Small intestine (tissue), 7 donors: Measurements from ENCODE around the gene MAN2A2. TPM values are rescaled to one million over a fixed set of nuclear protein-coding genes. Genes with fewer than 3 reads are reported as not detected.
A peak's percentile ranks its signal among the peaks of the same experiment; 100 is the strongest.

ENCODE experiments used
- DNase-seq, 2 donors: peaks; one replicate each; pipeline versions ENCODE4 v3.0.0 to v3.0.0-alpha.2; 2013
- FAIRE-seq: peaks from 2 replicates; lab custom pipeline; 2012; peaks lifted over from hg19 to GRCh38; lab: Jason Lieb, UNC
- H3K27ac ChIP-seq, 3 donors: one replicate each; pipeline ENCODE4 v1.5.1; 2013; ENCODE audit warnings: low read length in 2 of 3, mild to moderate bottlenecking in 2 of 3, control low read depth in 1 of 3, inconsistent platforms in 1 of 3, low read depth in 1 of 3, moderate library complexity in 1 of 3
- H3K27me3 ChIP-seq, 3 donors: one replicate each; pipeline ENCODE4 v1.6.1; 2013; ENCODE audit warnings: low read length in 3 of 3, inconsistent platforms in 1 of 3; ENCODE audit not compliant: control insufficient read depth in 3 of 3, insufficient read depth in 3 of 3
- H3K36me3 ChIP-seq, 3 donors: one replicate each; pipeline ENCODE4 v1.6.1; 2013; ENCODE audit warnings: low read length in 3 of 3, inconsistent platforms in 1 of 3, low read depth in 1 of 3, mild to moderate bottlenecking in 1 of 3, moderate library complexity in 1 of 3; ENCODE audit not compliant: control insufficient read depth in 3 of 3, insufficient read depth in 2 of 3
- H3K4me1 ChIP-seq, 3 donors: one replicate each; pipeline ENCODE4 v1.6.1; 2013; ENCODE audit warnings: low read length in 2 of 3, inconsistent platforms in 1 of 3, low read depth in 1 of 3, mild to moderate bottlenecking in 1 of 3, moderate library complexity in 1 of 3; ENCODE audit not compliant: control insufficient read depth in 3 of 3, insufficient read depth in 2 of 3
- H3K4me3 ChIP-seq, 3 donors: one replicate each; pipeline ENCODE4 v1.5.1; 2013; ENCODE audit warnings: low read length in 3 of 3, control low read depth in 1 of 3, inconsistent platforms in 1 of 3, low read depth in 1 of 3, mild to moderate bottlenecking in 1 of 3, moderate library complexity in 1 of 3
- H3K9me3 ChIP-seq, 2 donors: one replicate each; pipeline ENCODE4 v1.6.1; 2013; ENCODE audit warnings: low read depth in 1 of 2, low read length in 1 of 2; ENCODE audit not compliant: control insufficient read depth in 2 of 2, insufficient read depth in 1 of 2
- WGBS, 3 donors: extraction: QIAGEN DNeasy Blood & Tissue Kit; methylation state at CpG; one replicate each; pipeline ENCODE4 v1.1.7; 2013; 5-methylcytosine and 5-hydroxymethylcytosine counted together
- polyA plus RNA-seq, 4 donors: library from polyadenylated mRNA; stranded (reverse) in 3 of 4; unstranded in 1 of 4; fragments of 200-250 nt in 3 of 4; fragments of 120-200 nt in 1 of 4; gene quantifications; one replicate each; pipeline versions ENCODE4 v1.2.1 to v1.2.3, GENCODE V29; 2013
- donor health status: healthy with polysubstance abuse.
- donor health status: control.
- donor health status: control.
- donor health status: Bipolar disorder and iron deficiency.
- donor health status: healthy.

MAN2A2 gene
- polyA plus RNA-seq, 4 donors = 15.1 to 35.1 (median 22.7) TPM

DNA sequence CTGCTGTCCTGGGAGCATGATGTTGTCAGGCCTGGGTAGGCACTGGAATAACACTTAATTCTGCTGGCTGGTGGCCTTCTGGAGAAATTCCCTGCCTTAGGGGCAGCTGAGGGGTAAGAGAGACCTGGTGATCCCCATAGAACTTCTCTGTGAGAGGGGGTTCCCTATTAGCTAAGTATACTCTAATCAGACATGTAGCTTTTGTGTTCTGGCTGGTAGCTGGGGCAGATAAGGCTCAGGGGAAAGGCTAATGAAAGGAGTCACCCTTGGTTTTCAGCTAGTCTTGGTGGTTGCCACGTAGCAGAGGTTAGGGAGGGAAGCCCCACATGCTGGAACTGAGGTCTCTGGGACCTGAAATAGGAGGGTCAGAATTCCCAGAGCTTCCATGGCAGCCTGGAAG is 30.2 kb downstream of the MAN2A2 start:
- no peaks in the 10 kb centered on the region for H3K9me3 ChIP-seq
- no peak overlapping the region for H3K4me3 ChIP-seq
- 62 to 76% (median 76%) methylated on average over 1 of the region's 1 CpG for WGBS, 3 donors
- no peak for FAIRE-seq
- no peak for DNase-seq
- no peaks in the 10 kb centered on the region for H3K27me3 ChIP-seq
- peaks cover 6 to 32% (median 15%) of the 10 kb centered on the region in 3 donors for H3K4me1 ChIP-seq
- peaks cover 0 to 11% (median 0%) of the 10 kb centered on the region in 3 donors for H3K36me3 ChIP-seq
- H3K27ac ChIP-seq = no peak overlapping the region

- peak overlapping the region; percentile 74 to 90 (median 80) for H3K27ac ChIP-seq
- peaks cover 6 to 32% (median 15%) of the 10 kb centered on the region in 3 donors for H3K4me1 ChIP-seq
- FAIRE-seq = no peak
- H3K36me3 ChIP-seq = peaks cover 0 to 18% (median 0%) of the 10 kb centered on the region in 3 donors
- peak overlapping the region; percentile 41 to 81 (median 78) for H3K4me3 ChIP-seq
- H3K9me3 ChIP-seq = no peaks in the 10 kb centered on the region
- DNase-seq = peak; percentile 89 to 93
- no peaks in the 10 kb centered on the region for H3K27me3 ChIP-seq
- 0 to 3% (median 2%) methylated on average over 19 of the region's 19 CpGs for WGBS, 3 donors
Observed at GRCh38 chr15:90934256-90934948, 31.3 kb downstream of the MAN2A2 start.

DNA sequence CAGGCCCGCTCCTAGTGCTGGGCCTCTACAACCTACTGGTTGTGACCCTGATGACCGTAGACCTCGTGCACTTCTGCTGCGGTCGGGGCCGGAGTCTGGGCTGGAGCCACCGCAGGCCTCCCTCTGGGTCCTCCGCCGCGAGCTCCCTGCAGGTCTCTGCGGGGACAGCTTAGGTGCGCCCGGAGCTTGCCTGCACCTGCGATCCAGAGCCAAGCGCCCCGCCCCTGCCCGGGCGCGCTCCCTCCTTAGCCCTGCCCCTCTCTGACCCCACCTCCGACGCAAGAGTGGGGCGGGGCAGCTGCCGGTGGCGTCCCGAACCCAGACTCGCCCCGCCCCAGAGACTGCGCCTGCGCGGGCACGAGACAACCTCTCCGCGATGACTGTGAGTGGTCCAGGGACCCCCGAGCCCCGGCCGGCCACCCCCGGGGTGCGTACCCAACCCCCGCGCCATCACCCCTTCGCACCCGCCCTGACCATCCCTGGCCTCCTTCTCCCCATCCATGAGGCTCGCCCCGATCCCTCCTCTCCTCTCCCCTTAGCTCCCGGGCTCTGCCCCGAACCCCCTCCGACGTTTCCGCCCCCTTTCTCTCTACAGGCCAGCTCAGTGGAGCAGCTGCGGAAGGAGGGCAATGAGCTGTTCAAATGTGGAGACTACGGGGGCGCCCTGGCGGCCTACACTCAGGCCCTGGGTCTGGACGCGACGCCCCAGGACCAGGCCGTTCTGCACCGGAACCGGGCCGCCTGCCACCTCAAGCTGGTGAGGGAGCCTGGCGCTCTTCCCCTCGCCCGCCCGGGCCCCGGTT is 32.0 kb downstream of the MAN2A2 start, which contains the start of gene UNC45A:
UNC45A (plus strand) TSS at position 337 of the 803 bp plus-strand sequence; CDS start at position 377, 40 bp downstream.
- whole genome bisulfite sequencing, 3 donors = 0 to 1% (median 0%) methylated on average over 41 to 65 of the region's 65 CpGs
- H3K27ac ChIP-seq = peak within 1 kb of the TSS; percentile 74 to 90 (median 80)

DNA sequence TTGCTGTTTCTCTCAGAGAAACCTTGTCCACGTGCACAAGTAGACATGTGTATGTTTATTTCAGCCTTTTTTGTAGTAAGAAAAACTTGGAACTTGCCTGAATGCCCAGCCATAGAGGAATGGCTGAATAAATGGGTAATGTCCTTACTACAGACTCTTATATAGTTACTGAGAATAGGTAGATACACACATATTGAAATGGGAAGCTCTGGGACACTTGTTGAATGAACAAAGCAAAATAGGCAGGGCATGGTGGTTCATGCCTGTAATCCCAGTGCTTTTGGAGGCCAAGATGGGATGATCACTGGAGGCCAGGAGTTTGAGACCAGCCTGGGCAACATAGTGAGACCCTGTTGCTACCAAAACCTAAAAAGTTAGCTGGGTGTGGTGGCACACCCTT is 33.7 kb downstream of the MAN2A2 start:
- DNase-seq = no peak
- WGBS, 3 donors = 78 to 81% (median 81%) methylated on average over 1 of the region's 1 CpG
- no peak for FAIRE-seq
- peaks cover 6 to 19% (median 8%) of the 10 kb centered on the region in 3 donors for H3K4me1 ChIP-seq
- H3K27me3 ChIP-seq = no peaks in the 10 kb centered on the region
- H3K9me3 ChIP-seq = no peaks in the 10 kb centered on the region
- no peak overlapping the region for H3K4me3 ChIP-seq
- no peak overlapping the region for H3K27ac ChIP-seq
- peaks cover 7 to 41% (median 9%) of the 10 kb centered on the region in 3 donors for H3K36me3 ChIP-seq

More for the DNA sequence above, 32.0 kb downstream of the MAN2A2 start, which contains the start of gene UNC45A:
- FAIRE-seq (no peak), DNase-seq (peak; percentile 97)
- Histone ChIP-seq H3K36me3 (peaks cover 3 to 26% (median 4%) of the 10 kb centered on the region in 3 donors), H3K4me1 (peaks cover 6 to 32% (median 15%) of the 10 kb centered on the region in 3 donors), H3K27me3 (no peaks in the 10 kb centered on the region), H3K9me3 (no peaks in the 10 kb centered on the region), H3K4me3 (peak within 1 kb of the TSS; percentile 60 to 81 (median 78))

DNA sequence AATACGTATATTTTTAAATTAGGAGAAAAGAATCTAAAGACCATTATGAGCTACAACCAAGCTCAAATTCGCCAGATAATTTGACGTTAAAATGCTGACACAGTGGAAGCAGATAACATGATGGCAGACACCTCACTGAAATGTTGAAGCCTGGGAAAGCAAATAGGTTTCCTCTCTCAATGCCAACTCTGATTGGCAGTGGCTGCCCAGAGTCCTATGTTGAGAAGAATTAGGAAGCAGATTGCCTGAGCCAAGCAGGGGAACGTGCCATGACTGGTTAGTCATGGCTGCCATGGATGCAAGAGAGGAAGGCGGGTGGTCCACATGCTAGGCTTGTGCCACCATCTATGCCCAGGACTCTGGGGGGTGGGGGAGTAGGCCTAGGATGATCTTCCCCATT is 35.2 kb downstream of the MAN2A2 start:
- H3K9me3 ChIP-seq = no peaks in the 10 kb centered on the region
- DNase-seq = no peak
- no peak overlapping the region for H3K4me3 ChIP-seq
- H3K4me1 ChIP-seq = peaks cover 6 to 14% (median 8%) of the 10 kb centered on the region in 3 donors
- WGBS, 3 donors = 93 to 97% (median 95%) methylated on average over 5 of the region's 5 CpGs
- H3K36me3 ChIP-seq = peaks cover 16 to 55% (median 18%) of the 10 kb centered on the region in 3 donors
- H3K27me3 ChIP-seq = no peaks in the 10 kb centered on the region
- FAIRE-seq = no peak
- no peak overlapping the region for H3K27ac ChIP-seq

DNA sequence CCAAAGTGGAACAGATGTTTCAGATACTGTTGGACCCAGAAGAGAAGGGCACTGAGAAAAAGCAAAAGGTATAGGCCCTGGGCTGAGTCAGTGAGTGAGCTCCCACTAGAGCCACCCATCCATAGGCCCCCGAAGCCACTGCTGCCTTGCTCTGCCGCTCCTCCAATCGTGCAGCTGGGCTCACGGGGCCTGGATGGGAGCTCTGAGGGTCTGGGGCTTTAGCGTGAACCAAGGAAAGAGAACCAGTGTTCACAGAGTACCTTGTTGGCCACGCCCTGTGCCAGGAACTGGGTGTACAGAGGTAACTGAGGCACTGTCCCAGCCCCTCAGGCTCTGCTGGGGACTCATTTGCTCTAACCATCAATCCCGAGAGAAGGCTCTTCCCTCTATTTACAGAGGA is 36.7 kb downstream of the MAN2A2 start:
- Histone ChIP-seq H3K36me3 (peaks cover 23 to 70% (median 25%) of the 10 kb centered on the region in 3 donors), H3K4me1 (peaks cover 4 to 6% (median 5%) of the 10 kb centered on the region in 3 donors), H3K27me3 (no peaks in the 10 kb centered on the region), H3K9me3 (no peaks in the 10 kb centered on the region), H3K27ac (no peak overlapping the region), H3K4me3 (no peak overlapping the region)
- FAIRE-seq (no peak), DNase-seq (no peak)
- WGBS, 3 donors = 75 to 96% (median 84%) methylated on average over 7 of the region's 7 CpGs

DNA sequence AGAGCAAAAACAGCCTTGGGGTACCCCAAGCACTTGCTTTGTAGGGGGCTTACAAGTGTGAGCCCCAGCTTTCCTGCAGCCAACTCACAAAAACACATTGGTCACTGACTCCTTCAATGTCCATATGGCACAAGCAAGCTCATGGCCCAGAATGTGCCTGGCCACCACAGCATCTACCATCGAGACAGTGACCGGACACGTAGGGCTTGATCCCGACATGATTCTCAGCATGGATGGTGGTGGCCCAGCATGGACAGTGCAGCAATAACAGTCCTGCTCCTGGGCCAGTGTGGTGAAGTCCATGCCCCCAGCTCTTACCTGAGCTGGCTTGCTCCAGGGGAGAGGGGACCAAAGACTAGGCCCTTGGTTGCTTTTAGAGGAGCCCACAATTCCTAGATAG is 37.9 kb downstream of the MAN2A2 start:
- peaks cover 26 to 78% (median 27%) of the 10 kb centered on the region in 3 donors for H3K36me3 ChIP-seq
- FAIRE-seq = no peak
- H3K27me3 ChIP-seq = no peaks in the 10 kb centered on the region
- 98% methylated on average over 4 of the region's 4 CpGs for WGBS, 3 donors
- no peak overlapping the region for H3K4me3 ChIP-seq
- no peak overlapping the region for H3K27ac ChIP-seq
- no peaks in the 10 kb centered on the region for H3K9me3 ChIP-seq
- peaks cover 0 to 2% (median 2%) of the 10 kb centered on the region in 3 donors for H3K4me1 ChIP-seq
- no peak for DNase-seq
